GM19455 (cell line): ENCODE results near the gene JMJD1C.

ENCODE experiments used
- ATAC-seq: cut with Tn5 transposase; IDR thresholded peaks from one replicate; pipeline ENCODE4 v1.9.1; 2021; ENCODE audit not compliant: unreplicated experiment

JMJD1C gene

GRCh38 chr10:63227207-63227895, 238.4 kb downstream of the JMJD1C start:
- peak; percentile 50 for ATAC-seq

- no peak for ATAC-seq
Measured at GRCh38 chr10:63224241-63224640, 241.5 kb downstream of the JMJD1C start.

- no peak for ATAC-seq
Measured at GRCh38 chr10:63221950-63222349, 243.8 kb downstream of the JMJD1C start.

GRCh38 chr10:63219749-63220148, 246.0 kb downstream of the JMJD1C start:
- no peak for ATAC-seq

- ATAC-seq: peak; percentile 85
Measured at GRCh38 chr10:63217120-63217605, 248.6 kb downstream of the JMJD1C start.

GRCh38 chr10:63214571-63214970, 251.2 kb downstream of the JMJD1C start:
- ATAC-seq: no peak

GRCh38 chr10:63213489-63213888, 252.3 kb downstream of the JMJD1C start:
- no peak for ATAC-seq

- ATAC-seq: no peak
Measured at GRCh38 chr10:63210611-63211196, 255.1 kb downstream of the JMJD1C start.

GRCh38 chr10:63209705-63210104, 256.1 kb downstream of the JMJD1C start:
- ATAC-seq: no peak

- no peak for ATAC-seq
Measured at GRCh38 chr10:63208986-63209385, 256.8 kb downstream of the JMJD1C start.

- ATAC-seq: peak; percentile 50
Measured at GRCh38 chr10:63206997-63207811, 258.6 kb downstream of the JMJD1C start.

GRCh38 chr10:63206576-63206975, 259.2 kb downstream of the JMJD1C start:
- ATAC-seq: peak; percentile 36

GRCh38 chr10:63205421-63205820, 260.4 kb downstream of the JMJD1C start:
- ATAC-seq: no peak

GRCh38 chr10:63204667-63205391, 260.9 kb downstream of the JMJD1C start:
- peak; percentile 36 for ATAC-seq

GRCh38 chr10:63201118-63201517, 264.7 kb downstream of the JMJD1C start:
- no peak for ATAC-seq

GRCh38 chr10:63200431-63200830, 265.3 kb downstream of the JMJD1C start:
- ATAC-seq: no peak

- no peak for ATAC-seq
Measured at GRCh38 chr10:63199716-63200115, 266.1 kb downstream of the JMJD1C start.

- ATAC-seq: no peak
Measured at GRCh38 chr10:63197344-63198092, 268.3 kb downstream of the JMJD1C start.

- ATAC-seq: no peak
Measured at GRCh38 chr10:63192826-63193225, 273.0 kb downstream of the JMJD1C start.

GRCh38 chr10:63175534-63175933, 290.2 kb downstream of the JMJD1C start:
- ATAC-seq: no peak
